PC-9 (cell line): ENCODE measurements around the gene SLC25A33.

Experiments
- CTCF ChIP-seq: fragments of 200-600 bp; sonication (generic); conservative IDR thresholded peaks from 2 replicates; pipeline ENCODE4 v1.6.1; 2017; ENCODE audit warnings: mixed run types, antibody characterized with exemption, mild to moderate bottlenecking, moderate library complexity
- EZH2 ChIP-seq: fragments of 200-600 bp; sonication (generic); IDR thresholded peaks from 2 replicates; pipeline ENCODE4 v1.8.0; 2017; ENCODE audit warnings: antibody characterized with exemption, low read depth

- TF ChIP-seq CTCF, result no peak
- TF ChIP-seq EZH2, result no peak
These were observed 18.9 kb upstream of the SLC25A33 start for GRCh38 chr1:9520411-9520810.
